ENCODE measurements around the gene PTPRE.

Gene PTPRE

DNA sequence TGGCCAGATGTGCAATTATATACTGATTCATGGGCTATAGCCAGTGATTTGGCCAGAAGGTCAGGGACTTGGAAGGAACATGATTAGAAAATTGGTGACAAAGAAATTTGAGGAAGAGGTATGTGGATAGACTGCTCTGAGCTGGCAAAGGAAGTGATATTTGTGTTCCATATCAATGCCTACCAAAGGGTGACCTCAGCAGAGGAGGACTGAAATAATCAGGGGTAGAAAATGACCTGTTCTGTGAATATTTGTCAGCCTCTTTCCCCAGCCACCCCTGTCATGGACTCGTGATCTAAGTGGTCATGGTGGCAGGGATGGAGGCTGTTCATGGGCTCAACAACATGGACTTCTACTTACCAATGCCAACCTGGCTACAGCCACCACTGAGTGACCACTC, 47.0 kb downstream of the PTPRE start:
- no peak overlapping the region for H3K4me2 ChIP-seq (ENCODE audit: low read length)
- no peaks in the 10 kb centered on the region for H3K9me3 ChIP-seq (ENCODE audit: control insufficient read depth, low read length)
- H3K36me3 ChIP-seq (ENCODE audit: control insufficient read depth, insufficient read depth, low read length) = no peaks in the 10 kb centered on the region
- no peak overlapping the region for H2AFZ ChIP-seq
- no peak overlapping the region for H3K9ac ChIP-seq
- no peaks in the 10 kb centered on the region for H3K79me2 ChIP-seq
- no peak overlapping the region for H3K27ac ChIP-seq
- no peak overlapping the region for H3K4me3 ChIP-seq (ENCODE audit: low read depth, low read length)
- no peaks in the 10 kb centered on the region for H3K27me3 ChIP-seq (ENCODE audit: control insufficient read depth, insufficient read depth, low read length)
- no peaks in the 10 kb centered on the region for H3K4me1 ChIP-seq
- TF ChIP-seq, protein P1, sequence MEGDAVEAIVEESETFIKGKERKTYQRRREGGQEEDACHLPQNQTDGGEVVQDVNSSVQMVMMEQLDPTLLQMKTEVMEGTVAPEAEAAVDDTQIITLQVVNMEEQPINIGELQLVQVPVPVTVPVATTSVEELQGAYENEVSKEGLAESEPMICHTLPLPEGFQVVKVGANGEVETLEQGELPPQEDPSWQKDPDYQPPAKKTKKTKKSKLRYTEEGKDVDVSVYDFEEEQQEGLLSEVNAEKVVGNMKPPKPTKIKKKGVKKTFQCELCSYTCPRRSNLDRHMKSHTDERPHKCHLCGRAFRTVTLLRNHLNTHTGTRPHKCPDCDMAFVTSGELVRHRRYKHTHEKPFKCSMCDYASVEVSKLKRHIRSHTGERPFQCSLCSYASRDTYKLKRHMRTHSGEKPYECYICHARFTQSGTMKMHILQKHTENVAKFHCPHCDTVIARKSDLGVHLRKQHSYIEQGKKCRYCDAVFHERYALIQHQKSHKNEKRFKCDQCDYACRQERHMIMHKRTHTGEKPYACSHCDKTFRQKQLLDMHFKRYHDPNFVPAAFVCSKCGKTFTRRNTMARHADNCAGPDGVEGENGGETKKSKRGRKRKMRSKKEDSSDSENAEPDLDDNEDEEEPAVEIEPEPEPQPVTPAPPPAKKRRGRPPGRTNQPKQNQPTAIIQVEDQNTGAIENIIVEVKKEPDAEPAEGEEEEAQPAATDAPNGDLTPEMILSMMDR (IDR thresholded peaks at IDR 0.05) = no peak

GRCh38 chr10:127959428-127959827, 52.5 kb downstream of the PTPRE start:
- H3K9ac ChIP-seq = no peak overlapping the region
- no peak overlapping the region for H3K4me3 ChIP-seq (ENCODE audit: low read depth, low read length)
- no peaks in the 10 kb centered on the region for H3K4me1 ChIP-seq
- no peak overlapping the region for H3K27ac ChIP-seq
- H3K9me3 ChIP-seq (ENCODE audit: control insufficient read depth, low read length) = no peaks in the 10 kb centered on the region
- H3K36me3 ChIP-seq (ENCODE audit: control insufficient read depth, insufficient read depth, low read length) = no peaks in the 10 kb centered on the region
- H3K79me2 ChIP-seq = no peaks in the 10 kb centered on the region
- H3K27me3 ChIP-seq (ENCODE audit: control insufficient read depth, insufficient read depth, low read length) = no peaks in the 10 kb centered on the region
- TF ChIP-seq, protein P1 (IDR thresholded peaks at IDR 0.05) = no peak
- no peak overlapping the region for H3K4me2 ChIP-seq (ENCODE audit: low read length)
- H2AFZ ChIP-seq = no peak overlapping the region

DNA sequence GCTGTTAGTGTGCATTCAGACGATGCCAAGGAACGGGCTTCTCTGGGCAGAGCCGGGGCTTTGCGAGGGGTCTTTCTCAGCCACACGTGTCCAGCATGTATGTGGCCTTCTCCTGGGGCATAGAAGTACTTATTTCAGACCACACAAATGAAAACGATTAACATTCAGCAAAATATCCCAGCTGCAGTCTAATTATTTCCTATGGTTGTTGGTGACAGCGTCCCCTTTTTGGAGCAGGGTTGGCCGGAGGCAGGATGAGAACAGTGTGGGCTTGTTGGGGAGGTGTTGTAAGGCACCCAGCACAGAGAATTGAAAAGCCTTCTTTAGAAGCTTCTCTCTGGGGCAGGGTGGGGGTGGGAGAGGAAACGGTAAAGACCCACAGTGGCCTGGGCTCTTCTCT, 54.2 kb downstream of the PTPRE start:
- TF ChIP-seq, protein P1 (IDR thresholded peaks at IDR 0.05) = no peak
- no peaks in the 10 kb centered on the region for H3K4me1 ChIP-seq
- H3K27me3 ChIP-seq (ENCODE audit: control insufficient read depth, insufficient read depth, low read length) = no peaks in the 10 kb centered on the region
- H3K27ac ChIP-seq = no peak overlapping the region
- H3K4me2 ChIP-seq (ENCODE audit: low read length) = no peak overlapping the region
- H3K9ac ChIP-seq = no peak overlapping the region
- no peaks in the 10 kb centered on the region for H3K36me3 ChIP-seq (ENCODE audit: control insufficient read depth, insufficient read depth, low read length)
- no peak overlapping the region for H2AFZ ChIP-seq
- no peaks in the 10 kb centered on the region for H3K9me3 ChIP-seq (ENCODE audit: control insufficient read depth, low read length)
- no peak overlapping the region for H3K4me3 ChIP-seq (ENCODE audit: low read depth, low read length)
- no peaks in the 10 kb centered on the region for H3K79me2 ChIP-seq

- H3K9me3 ChIP-seq (ENCODE audit: control insufficient read depth, low read length) = no peaks in the 10 kb centered on the region
- H3K36me3 ChIP-seq (ENCODE audit: control insufficient read depth, insufficient read depth, low read length) = no peaks in the 10 kb centered on the region
- H3K4me2 ChIP-seq (ENCODE audit: low read length) = no peak overlapping the region
- H3K27ac ChIP-seq = no peak overlapping the region
- no peak overlapping the region for H3K4me3 ChIP-seq (ENCODE audit: low read depth, low read length)
- H3K27me3 ChIP-seq (ENCODE audit: control insufficient read depth, insufficient read depth, low read length) = no peaks in the 10 kb centered on the region
- TF ChIP-seq, protein P1 (IDR thresholded peaks at IDR 0.05) = no peak
- H3K9ac ChIP-seq = no peak overlapping the region
- H3K79me2 ChIP-seq = no peaks in the 10 kb centered on the region
- no peak overlapping the region for H2AFZ ChIP-seq
- no peaks in the 10 kb centered on the region for H3K4me1 ChIP-seq
Measured at GRCh38 chr10:127962205-127962604, 55.3 kb downstream of the PTPRE start.

GRCh38 chr10:127963136-127963535, 56.2 kb downstream of the PTPRE start:
- no peaks in the 10 kb centered on the region for H3K79me2 ChIP-seq
- no peak overlapping the region for H3K9ac ChIP-seq
- H3K4me2 ChIP-seq (ENCODE audit: low read length) = no peak overlapping the region
- no peaks in the 10 kb centered on the region for H3K9me3 ChIP-seq (ENCODE audit: control insufficient read depth, low read length)
- no peaks in the 10 kb centered on the region for H3K27me3 ChIP-seq (ENCODE audit: control insufficient read depth, insufficient read depth, low read length)
- H3K4me3 ChIP-seq (ENCODE audit: low read depth, low read length) = no peak overlapping the region
- no peaks in the 10 kb centered on the region for H3K4me1 ChIP-seq
- H2AFZ ChIP-seq = no peak overlapping the region
- no peaks in the 10 kb centered on the region for H3K36me3 ChIP-seq (ENCODE audit: control insufficient read depth, insufficient read depth, low read length)
- no peak overlapping the region for H3K27ac ChIP-seq
- TF ChIP-seq, protein P1 (IDR thresholded peaks at IDR 0.05) = no peak

All from parathyroid adenoma (tissue), 2 donors.